Activated T-cell treated with anti-CD3 and anti-CD28 coated beads, Interleukin-2, amount 50 U/mL, for 72 hours (primary cell): ENCODE data around the gene CDK5. TPM values are rescaled to one million over a fixed set of nuclear protein-coding genes. Genes with fewer than 3 reads are reported as not detected.

ENCODE experiments used
- ATAC-seq, 2 donors: fragments of 150-1000 bp; cut with Tn5 transposase; replicated peaks in 1 of 2; 2 replicates each; pipeline ENCODE4 v1.10.0; 2021; ENCODE audit warnings: moderate library complexity in 2 of 2, mild to moderate bottlenecking in 1 of 2
- DNase-seq, 2 donors: peaks; one replicate each; pipeline ENCODE4 v3.0.0; 2021 to 2022; ENCODE audit warnings: mixed read lengths in 1 of 2
- H3K27ac Mint-ChIP-seq: one replicate; pipeline ENCODE4 v1.8.0; 2022; ENCODE audit warnings: mild to moderate bottlenecking, moderate library complexity, mixed read lengths
- H3K27me3 Mint-ChIP-seq: one replicate; pipeline ENCODE4 v1.8.0; 2022; ENCODE audit warnings: low read depth, mixed read lengths
- H3K36me3 Mint-ChIP-seq, 2 donors: one replicate each; pipeline ENCODE4 v1.8.0; 2022; ENCODE audit warnings: mixed read lengths in 2 of 2, mild to moderate bottlenecking in 1 of 2; ENCODE audit not compliant: insufficient read depth in 2 of 2
- H3K4me1 Mint-ChIP-seq: one replicate; pipeline ENCODE4 v1.8.0; 2022; ENCODE audit warnings: low read depth, mixed read lengths
- H3K4me3 Mint-ChIP-seq, 2 donors: one replicate each; pipeline ENCODE4 v1.8.0; 2022; ENCODE audit warnings: mild to moderate bottlenecking in 2 of 2, mixed read lengths in 2 of 2, moderate library complexity in 2 of 2
- H3K9me3 Mint-ChIP-seq, 2 donors: one replicate each; pipeline ENCODE4 v1.8.0; 2022; ENCODE audit warnings: mixed read lengths in 2 of 2
- total RNA-seq, 2 donors: library from RNA; stranded (reverse); gene quantifications; one replicate each; pipeline ENCODE4 v1.2.3, GENCODE V29; 2022

Gene CDK5
- total RNA-seq, 2 donors from 2014 or later, result 9.4 to 11.6 TPM

- H3K36me3 Mint-ChIP-seq, result peaks cover 0 to 3% of the 10 kb centered on the region in 2 donors
- H3K27me3 Mint-ChIP-seq, result peaks cover 15% of the 10 kb centered on the region
- H3K9me3 Mint-ChIP-seq, result no peaks in the 10 kb centered on the region
- peaks cover 43% of the 10 kb centered on the region for H3K4me1 Mint-ChIP-seq
- H3K27ac Mint-ChIP-seq, result peak within 1 kb of the TSS; percentile 84
- H3K4me3 Mint-ChIP-seq, result peak within 1 kb of the TSS; percentile 94 to 95
- ATAC-seq, result peak; percentile 64 to 70
- DNase-seq, result peak; percentile 88 to 89
Observed at GRCh38 chr7:151083071-151083823, 25.6 kb upstream of the CDK5 start, which contains the start of gene TMUB1. TMUB1 (minus strand) TSS chr7:151083493; CDS start chr7:151082563, 930 bp downstream.

- peaks cover 38% of the 10 kb centered on the region for H3K4me1 Mint-ChIP-seq
- H3K4me3 Mint-ChIP-seq, result peak overlapping the region; percentile 94 to 95
- H3K9me3 Mint-ChIP-seq, result no peaks in the 10 kb centered on the region
- DNase-seq (no peak), ATAC-seq (no peak)
- H3K36me3 Mint-ChIP-seq, result peaks cover 3 to 4% of the 10 kb centered on the region in 2 donors
- H3K27me3 Mint-ChIP-seq, result peaks cover 15% of the 10 kb centered on the region
- peak overlapping the region; percentile 84 for H3K27ac Mint-ChIP-seq
Observed at GRCh38 chr7:151082141-151083070, 24.7 kb upstream of the CDK5 start.

GRCh38 chr7:151081170-151082101 lies 23.7 kb upstream of the CDK5 start:
- DNase-seq (no peak), ATAC-seq (no peak)
- Mint-ChIP-seq H3K4me3 (peak overlapping the region; percentile 94 to 95), H3K4me1 (peaks cover 38% of the 10 kb centered on the region), H3K9me3 (no peaks in the 10 kb centered on the region), H3K27me3 (peaks cover 15% of the 10 kb centered on the region), H3K36me3 (peaks cover 1 to 4% of the 10 kb centered on the region in 2 donors), H3K27ac (no peak overlapping the region)

GRCh38 chr7:151080522-151081169 lies 22.9 kb upstream of the CDK5 start, which contains the start of gene FASTK:
FASTK (minus strand) TSS chr7:151080809; CDS start chr7:151080766, 43 bp downstream.
- DNase-seq (peak; percentile 91 to 92), ATAC-seq (peak; percentile 84 to 85)
- H3K36me3 Mint-ChIP-seq, result peaks cover 1 to 4% of the 10 kb centered on the region in 2 donors
- no peaks in the 10 kb centered on the region for H3K9me3 Mint-ChIP-seq
- H3K27ac Mint-ChIP-seq, result peak within 1 kb of the TSS; percentile 42
- H3K27me3 Mint-ChIP-seq, result peaks cover 13% of the 10 kb centered on the region
- H3K4me3 Mint-ChIP-seq, result peak within 1 kb of the TSS; percentile 94 to 95
- H3K4me1 Mint-ChIP-seq, result peaks cover 34% of the 10 kb centered on the region

- Mint-ChIP-seq H3K27ac (peak overlapping the region; percentile 42), H3K27me3 (peaks cover 7% of the 10 kb centered on the region), H3K4me3 (peak overlapping the region; percentile 85 to 91), H3K9me3 (no peaks in the 10 kb centered on the region), H3K36me3 (peaks cover under 1 to 4% of the 10 kb centered on the region in 2 donors), H3K4me1 (peaks cover 29% of the 10 kb centered on the region)
- DNase-seq, result peak in 1 of 2 donors; percentile 31
- ATAC-seq, result peak; percentile 2 to 6
Observed at GRCh38 chr7:151080067-151080521, 22.4 kb upstream of the CDK5 start.

- H3K27ac Mint-ChIP-seq, result peak overlapping the region; percentile 42
Observed at GRCh38 chr7:151079199-151079910, 21.7 kb upstream of the CDK5 start.

GRCh38 chr7:151078233-151079040 lies 20.7 kb upstream of the CDK5 start:
- DNase-seq (no peak), ATAC-seq (no peak)
- Mint-ChIP-seq H3K4me3 (peak overlapping the region; percentile 85 to 91), H3K4me1 (peaks cover 27% of the 10 kb centered on the region), H3K9me3 (no peaks in the 10 kb centered on the region), H3K36me3 (peaks cover 0 to 4% of the 10 kb centered on the region in 2 donors), H3K27ac (peak overlapping the region; percentile 46), H3K27me3 (no peaks in the 10 kb centered on the region)

More at GRCh38 chr7:151079199-151079910, 21.7 kb upstream of the CDK5 start:
- Mint-ChIP-seq H3K4me1 (peaks cover 27% of the 10 kb centered on the region), H3K27me3 (no peaks in the 10 kb centered on the region), H3K36me3 (peaks cover 0 to 4% of the 10 kb centered on the region in 2 donors), H3K4me3 (peak overlapping the region; percentile 85 to 91), H3K9me3 (no peaks in the 10 kb centered on the region)
- no peak for ATAC-seq
- DNase-seq, result no peak

- no peaks in the 10 kb centered on the region for H3K27me3 Mint-ChIP-seq
- H3K27ac Mint-ChIP-seq, result no peak overlapping the region
- peaks cover 24% of the 10 kb centered on the region for H3K4me1 Mint-ChIP-seq
- peak overlapping the region; percentile 23 to 59 for H3K4me3 Mint-ChIP-seq
- H3K36me3 Mint-ChIP-seq, result peaks cover 0 to 4% of the 10 kb centered on the region in 2 donors
- ATAC-seq, result no peak
- no peak for DNase-seq
- no peaks in the 10 kb centered on the region for H3K9me3 Mint-ChIP-seq
Observed at GRCh38 chr7:151077705-151078232, 20.1 kb upstream of the CDK5 start.

- H3K36me3 Mint-ChIP-seq, result peaks cover 0 to 4% of the 10 kb centered on the region in 2 donors
- no peak overlapping the region for H3K4me3 Mint-ChIP-seq
- no peaks in the 10 kb centered on the region for H3K27me3 Mint-ChIP-seq
- DNase-seq, result no peak
- no peak overlapping the region for H3K27ac Mint-ChIP-seq
- no peaks in the 10 kb centered on the region for H3K9me3 Mint-ChIP-seq
- peaks cover 17% of the 10 kb centered on the region for H3K4me1 Mint-ChIP-seq
- ATAC-seq, result no peak
Observed at GRCh38 chr7:151076863-151077704, 19.4 kb upstream of the CDK5 start.

GRCh38 chr7:151075978-151076426 lies 18.3 kb upstream of the CDK5 start:
- ATAC-seq (no peak), DNase-seq (no peak)
- no peaks in the 10 kb centered on the region for H3K9me3 Mint-ChIP-seq
- no peaks in the 10 kb centered on the region for H3K27me3 Mint-ChIP-seq
- peaks cover 10% of the 10 kb centered on the region for H3K4me1 Mint-ChIP-seq
- H3K36me3 Mint-ChIP-seq, result peaks cover 0 to 4% of the 10 kb centered on the region in 2 donors
- no peak overlapping the region for H3K4me3 Mint-ChIP-seq
- H3K27ac Mint-ChIP-seq, result no peak overlapping the region
